Panc1 (cell line): ENCODE results near the gene NCOR2.

ENCODE experiments used
- POLR2AphosphoS5 ChIP-seq: IDR thresholded peaks from 2 replicates; pipeline ENCODE4 v1.6.1; 2012; ENCODE audit warnings: mild to moderate bottlenecking, low read depth, low read length, moderate library complexity
- TF ChIP-seq, protein P1 (sequence below): fragments of 450-650 bp; IDR thresholded peaks from 2 replicates; pipeline ENCODE4 v1.5.1; 2017; ENCODE audit warnings: mild to moderate bottlenecking
- TF ChIP-seq, protein P2 (sequence below), 2 experiments: IDR thresholded peaks; 2 replicates each; pipeline ENCODE4 v1.6.1; 2011 to 2012; ENCODE audit warnings: low read depth in 2 of 2, control low read depth in 1 of 2, low read length in 1 of 2, mild to moderate bottlenecking in 1 of 2, moderate library complexity in 1 of 2; ENCODE audit not compliant: insufficient read depth in 1 of 2

DNA sequence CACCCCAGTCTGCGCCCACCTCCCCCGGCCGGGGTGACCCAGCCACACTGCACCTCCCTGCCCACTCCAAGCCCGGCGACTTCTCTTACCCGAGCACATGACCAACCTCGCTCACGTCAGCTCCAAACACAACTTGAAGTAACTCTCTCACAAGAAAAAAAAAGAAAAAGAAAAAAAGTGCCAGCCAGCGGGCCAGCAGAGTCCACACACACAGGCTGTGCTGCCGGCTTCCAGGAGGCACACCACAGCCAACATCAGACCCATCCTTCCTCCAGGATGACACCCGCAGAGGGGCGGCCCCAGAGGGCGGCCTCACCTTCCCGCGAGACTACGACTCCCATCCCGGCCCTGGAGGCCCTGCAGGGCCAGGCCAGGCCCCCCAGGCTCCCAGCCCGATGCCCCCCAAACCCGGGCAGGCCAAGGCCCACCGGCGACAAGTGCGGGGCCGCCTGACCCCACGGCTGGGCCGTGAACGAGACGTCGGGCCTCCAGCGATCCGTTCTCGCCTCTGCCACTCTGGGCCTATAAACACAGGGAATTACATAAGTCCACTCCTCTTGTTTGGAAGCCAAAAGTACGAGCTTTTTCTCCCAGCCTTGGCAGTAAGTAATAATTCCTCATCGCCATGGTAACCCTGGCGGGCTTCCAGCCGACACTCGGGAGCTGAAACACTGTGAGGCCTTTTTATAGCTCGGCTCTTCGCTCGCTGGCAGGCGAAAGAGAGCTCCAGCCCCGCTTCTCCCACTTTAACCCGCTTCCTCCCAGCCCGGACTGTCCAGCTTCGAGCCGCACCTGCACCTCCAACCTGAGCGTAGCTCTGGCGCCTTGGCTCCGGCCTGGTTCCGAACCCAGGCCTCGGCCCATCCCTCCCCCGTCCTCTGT is 49.1 kb downstream of the NCOR2 start:
- TF ChIP-seq POLR2AphosphoS5 = peak; percentile 49; the same call in 1 of the 2 replicates
- TF ChIP-seq, protein P1, sequence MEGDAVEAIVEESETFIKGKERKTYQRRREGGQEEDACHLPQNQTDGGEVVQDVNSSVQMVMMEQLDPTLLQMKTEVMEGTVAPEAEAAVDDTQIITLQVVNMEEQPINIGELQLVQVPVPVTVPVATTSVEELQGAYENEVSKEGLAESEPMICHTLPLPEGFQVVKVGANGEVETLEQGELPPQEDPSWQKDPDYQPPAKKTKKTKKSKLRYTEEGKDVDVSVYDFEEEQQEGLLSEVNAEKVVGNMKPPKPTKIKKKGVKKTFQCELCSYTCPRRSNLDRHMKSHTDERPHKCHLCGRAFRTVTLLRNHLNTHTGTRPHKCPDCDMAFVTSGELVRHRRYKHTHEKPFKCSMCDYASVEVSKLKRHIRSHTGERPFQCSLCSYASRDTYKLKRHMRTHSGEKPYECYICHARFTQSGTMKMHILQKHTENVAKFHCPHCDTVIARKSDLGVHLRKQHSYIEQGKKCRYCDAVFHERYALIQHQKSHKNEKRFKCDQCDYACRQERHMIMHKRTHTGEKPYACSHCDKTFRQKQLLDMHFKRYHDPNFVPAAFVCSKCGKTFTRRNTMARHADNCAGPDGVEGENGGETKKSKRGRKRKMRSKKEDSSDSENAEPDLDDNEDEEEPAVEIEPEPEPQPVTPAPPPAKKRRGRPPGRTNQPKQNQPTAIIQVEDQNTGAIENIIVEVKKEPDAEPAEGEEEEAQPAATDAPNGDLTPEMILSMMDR = no peak
- TF ChIP-seq, protein P2, sequence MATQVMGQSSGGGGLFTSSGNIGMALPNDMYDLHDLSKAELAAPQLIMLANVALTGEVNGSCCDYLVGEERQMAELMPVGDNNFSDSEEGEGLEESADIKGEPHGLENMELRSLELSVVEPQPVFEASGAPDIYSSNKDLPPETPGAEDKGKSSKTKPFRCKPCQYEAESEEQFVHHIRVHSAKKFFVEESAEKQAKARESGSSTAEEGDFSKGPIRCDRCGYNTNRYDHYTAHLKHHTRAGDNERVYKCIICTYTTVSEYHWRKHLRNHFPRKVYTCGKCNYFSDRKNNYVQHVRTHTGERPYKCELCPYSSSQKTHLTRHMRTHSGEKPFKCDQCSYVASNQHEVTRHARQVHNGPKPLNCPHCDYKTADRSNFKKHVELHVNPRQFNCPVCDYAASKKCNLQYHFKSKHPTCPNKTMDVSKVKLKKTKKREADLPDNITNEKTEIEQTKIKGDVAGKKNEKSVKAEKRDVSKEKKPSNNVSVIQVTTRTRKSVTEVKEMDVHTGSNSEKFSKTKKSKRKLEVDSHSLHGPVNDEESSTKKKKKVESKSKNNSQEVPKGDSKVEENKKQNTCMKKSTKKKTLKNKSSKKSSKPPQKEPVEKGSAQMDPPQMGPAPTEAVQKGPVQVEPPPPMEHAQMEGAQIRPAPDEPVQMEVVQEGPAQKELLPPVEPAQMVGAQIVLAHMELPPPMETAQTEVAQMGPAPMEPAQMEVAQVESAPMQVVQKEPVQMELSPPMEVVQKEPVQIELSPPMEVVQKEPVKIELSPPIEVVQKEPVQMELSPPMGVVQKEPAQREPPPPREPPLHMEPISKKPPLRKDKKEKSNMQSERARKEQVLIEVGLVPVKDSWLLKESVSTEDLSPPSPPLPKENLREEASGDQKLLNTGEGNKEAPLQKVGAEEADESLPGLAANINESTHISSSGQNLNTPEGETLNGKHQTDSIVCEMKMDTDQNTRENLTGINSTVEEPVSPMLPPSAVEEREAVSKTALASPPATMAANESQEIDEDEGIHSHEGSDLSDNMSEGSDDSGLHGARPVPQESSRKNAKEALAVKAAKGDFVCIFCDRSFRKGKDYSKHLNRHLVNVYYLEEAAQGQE (IDR thresholded peaks at IDR 0.05; ENCODE audit: insufficient read depth in 1 of 2, low read depth in 2 of 2, low read length in 1 of 2) = no peak
